ENCODE results near the gene CHAF1A. TPM values are rescaled to one million over a fixed set of nuclear protein-coding genes. Genes with fewer than 3 reads are reported as not detected.

CHAF1A gene
- total and polyA plus RNA-seq, 12 donors, result 4.2 to 8.7 (median 5.8) TPM

- H3K9me3 ChIP-seq, result no peaks in the 10 kb centered on the region
- H3K36me3 ChIP-seq, result peaks cover 0 to 43% (median 2%) of the 10 kb centered on the region in 9 donors
- 38 to 44% methylated on average over 12 of the region's 12 CpGs for WGBS, 2 donors
- TF ChIP-seq CTCF (IDR thresholded peaks at IDR 0.05), result no peak
- peaks cover 41 to 80% (median 76%) of the 10 kb centered on the region in 9 donors for H3K4me1 ChIP-seq
- peak overlapping the region; percentile 18 to 91 (median 80) for H3K27ac ChIP-seq
- peak in 1 of 2 donors; percentile 60 for DNase-seq
- ATAC-seq, result peak; percentile 31 to 79 (median 66)
- peak overlapping the region in 6 of 10 donors; percentile 13 to 33 (median 22) for H3K4me3 ChIP-seq
- intact Hi-C loops (cut with DNase I), result no loop called here
- no peaks in the 10 kb centered on the region for H3K27me3 ChIP-seq
These were observed 12.3 kb upstream of the CHAF1A start for GRCh38 chr19:4390017-4390566.

- ATAC-seq, result peak in 6 of 8 donors; percentile 10 to 28 (median 14)
- Histone ChIP-seq H3K36me3 (peaks cover 0 to 47% (median 3%) of the 10 kb centered on the region in 9 donors), H3K9me3 (no peaks in the 10 kb centered on the region), H3K27ac (peak overlapping the region; percentile 18 to 91 (median 80)), H3K27me3 (no peaks in the 10 kb centered on the region), H3K4me1 (peaks cover 41 to 84% (median 78%) of the 10 kb centered on the region in 9 donors), H3K4me3 (peak overlapping the region in 7 of 10 donors; percentile 8 to 33 (median 18))
- WGBS, 2 donors, result 34 to 36% methylated on average over 21 of the region's 21 CpGs
- intact Hi-C loops (cut with DNase I), result no loop called here
- TF ChIP-seq CTCF (IDR thresholded peaks at IDR 0.05), result no peak
- DNase-seq, result no peak
These were observed 11.7 kb upstream of the CHAF1A start for GRCh38 chr19:4390567-4391305.

- TF ChIP-seq CTCF (IDR thresholded peaks at IDR 0.05), result no peak
- peak overlapping the region in 4 of 10 donors; percentile 16 to 27 (median 20) for H3K4me3 ChIP-seq
- no peak for ATAC-seq
- H3K27me3 ChIP-seq, result no peaks in the 10 kb centered on the region
- peak overlapping the region; percentile 41 to 91 (median 80) for H3K27ac ChIP-seq
- no peak for DNase-seq
- peaks cover 41 to 84% (median 78%) of the 10 kb centered on the region in 9 donors for H3K4me1 ChIP-seq
- intact Hi-C loops (cut with DNase I), result no loop called here
- 61 to 67% methylated on average over 9 of the region's 9 CpGs for WGBS, 2 donors
- peaks cover 0 to 53% (median 3%) of the 10 kb centered on the region in 9 donors for H3K36me3 ChIP-seq
- no peaks in the 10 kb centered on the region for H3K9me3 ChIP-seq
These were observed 11.1 kb upstream of the CHAF1A start for GRCh38 chr19:4391306-4391693.

- 41 to 51% methylated on average over 20 of the region's 20 CpGs for WGBS, 2 donors
- Histone ChIP-seq H3K4me3 (peak overlapping the region in 2 of 10 donors; percentile 21 to 27), H3K36me3 (peaks cover 0 to 58% (median 3%) of the 10 kb centered on the region in 9 donors), H3K9me3 (no peaks in the 10 kb centered on the region), H3K4me1 (peaks cover 41 to 90% (median 81%) of the 10 kb centered on the region in 9 donors), H3K27me3 (no peaks in the 10 kb centered on the region), H3K27ac (peak overlapping the region; percentile 41 to 91 (median 80))
- DNase-seq, result peak; percentile 57 to 70
- ATAC-seq, result peak; percentile 43 to 69 (median 59)
- no peak for TF ChIP-seq CTCF (IDR thresholded peaks at IDR 0.05)
- intact Hi-C loops (cut with DNase I), result no loop called here
These were observed 10.5 kb upstream of the CHAF1A start for GRCh38 chr19:4391701-4392483.

All from heart right ventricle (tissue), 16 donors.